RPMI7951 (cell line): Measurements from ENCODE around the gene RGS7. TPM values are rescaled to one million over a fixed set of nuclear protein-coding genes. Genes with fewer than 3 reads are reported as not detected.
"Not testable (repeated sequence)": the region's sequence is repeated elsewhere in the genome, so short reads cannot be mapped to it uniquely, and the experiment has no call there.

ENCODE experiments used
- DNase-seq: peaks from one replicate; pipeline ENCODE4 v3.0.0-alpha.2; 2012; ENCODE audit warnings: low read depth
- total RNA-seq: library from RNA; depleted of rRNA; stranded (reverse); fragments of >200 nt; shearing (Covaris generic); gene quantifications from 2 replicates; pipeline ENCODE4 v1.2.3, GENCODE V29; 2014

The RGS7 gene
- total RNA-seq, 1 experiment from 2014 or later, result not detected

DNA sequence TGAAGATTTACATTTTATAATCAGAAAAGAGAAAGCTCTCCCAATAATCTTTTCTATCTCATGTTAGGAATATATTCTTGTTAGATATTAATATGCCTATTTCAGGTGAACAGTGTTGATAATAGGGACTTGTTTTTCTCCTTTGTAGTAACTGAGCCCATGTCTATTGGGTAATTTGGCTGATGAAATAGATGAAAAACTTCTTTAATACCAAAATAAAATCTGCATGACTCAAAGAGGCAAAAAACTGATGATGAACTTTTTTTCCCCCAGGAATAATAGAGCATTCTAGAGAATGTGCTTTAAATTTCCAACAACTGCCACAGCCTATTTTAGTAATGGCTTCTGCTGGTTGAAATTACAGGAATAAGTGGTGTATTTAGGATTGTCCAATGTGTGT is 566.1 kb downstream of the RGS7 start:
- no peak for DNase-seq

GRCh38 chr1:240786880-240787279 is 570.1 kb downstream of the RGS7 start:
- no peak for DNase-seq

DNA sequence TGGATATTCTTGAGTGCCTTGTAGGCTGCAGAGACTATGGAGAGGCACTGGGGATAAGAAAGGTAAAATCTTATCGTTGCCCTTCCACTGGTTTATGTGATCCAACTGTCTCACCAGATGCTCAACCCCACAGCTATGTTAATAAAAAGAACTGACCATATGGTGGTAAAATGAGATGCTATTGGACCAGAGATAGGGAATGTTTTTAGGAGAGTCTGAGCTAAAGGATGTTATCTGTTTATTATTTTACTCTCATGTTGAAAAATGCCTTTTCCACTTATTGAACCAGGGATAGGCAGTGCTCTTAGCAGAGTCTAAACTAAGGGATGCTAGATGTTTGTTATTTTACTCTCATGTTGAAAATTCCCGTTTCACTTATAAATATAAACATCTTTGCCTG is 572.2 kb downstream of the RGS7 start:
- no peak for DNase-seq

DNA sequence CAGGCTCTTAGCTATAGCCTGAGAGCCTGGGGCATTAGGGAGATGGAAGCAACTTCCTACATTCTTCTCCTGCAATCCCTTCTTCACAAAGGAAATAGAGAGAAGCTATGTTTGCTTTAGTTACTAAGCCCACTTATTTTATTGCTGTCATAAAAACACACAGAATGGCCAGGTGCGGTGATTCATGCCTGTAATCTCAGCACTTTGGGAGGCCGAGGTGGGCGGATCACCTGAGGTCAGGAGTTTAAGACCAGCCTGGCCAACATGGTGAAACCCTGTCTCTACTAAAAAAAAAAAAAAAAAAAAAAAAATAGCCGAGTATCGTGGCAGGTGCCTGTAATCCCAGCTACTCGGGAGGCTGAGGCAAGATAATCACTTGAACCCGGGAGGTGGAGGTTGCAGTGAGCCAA is 573.3 kb downstream of the RGS7 start:
- not testable (repeated sequence) for DNase-seq

DNA sequence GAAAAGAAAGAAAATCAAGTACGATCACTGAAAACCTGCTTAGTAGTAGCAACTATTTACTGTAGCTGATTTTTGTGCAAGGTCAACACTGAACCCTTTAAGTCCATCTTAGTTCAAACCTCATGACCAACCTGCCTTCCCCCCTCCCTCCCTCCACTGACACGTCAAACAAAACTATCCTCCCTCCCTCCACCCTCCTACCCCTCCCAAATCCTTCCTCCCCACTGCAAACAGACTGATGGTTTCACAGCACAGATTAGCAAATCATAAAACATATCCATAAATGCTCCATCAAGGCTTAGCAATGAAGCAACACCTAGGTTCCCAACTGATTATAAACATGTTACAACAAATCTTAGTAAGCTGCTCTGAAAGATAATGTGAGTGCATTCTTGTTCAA is 580.8 kb downstream of the RGS7 start:
- no peak for DNase-seq

DNA sequence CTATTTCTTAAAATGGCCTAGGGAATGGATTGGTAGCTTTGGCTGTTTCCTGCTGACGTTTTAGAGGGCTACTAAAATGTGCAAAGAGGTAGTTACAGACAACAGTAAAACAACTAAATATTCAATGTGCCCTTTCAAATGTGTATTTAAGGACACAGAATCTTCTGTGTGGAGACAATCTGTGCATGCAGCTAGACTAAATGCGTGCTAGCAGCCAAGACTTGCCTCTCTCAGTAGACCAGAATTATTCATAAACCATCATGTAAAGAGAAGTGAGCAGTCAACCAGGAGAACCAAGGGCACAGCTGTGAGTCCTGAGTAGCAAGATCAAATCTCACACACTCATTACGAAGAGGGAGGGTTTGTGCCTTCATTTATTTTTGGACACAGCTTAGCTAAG is 584.9 kb downstream of the RGS7 start:
- no peak for DNase-seq

DNA sequence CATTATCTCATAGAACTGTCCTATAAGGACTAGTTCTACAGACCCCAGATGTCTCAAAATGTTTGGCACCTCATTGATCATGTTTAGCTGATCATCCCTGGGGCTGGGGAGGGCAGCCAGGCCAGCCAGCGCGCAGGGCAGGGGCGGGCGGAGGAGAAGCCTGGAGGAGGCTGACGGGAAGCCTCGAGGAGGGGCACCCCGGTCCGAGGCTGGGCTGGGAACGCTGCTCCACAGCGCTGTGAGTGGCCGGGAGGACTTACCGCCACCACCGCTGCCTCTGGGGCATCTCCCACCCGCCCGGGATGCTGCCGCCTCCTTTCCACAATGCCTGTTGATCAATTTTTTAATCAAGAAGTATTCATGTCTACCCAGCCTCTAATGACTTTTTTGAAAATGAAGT is 585.6 kb downstream of the RGS7 start:
- no peak for DNase-seq

DNA sequence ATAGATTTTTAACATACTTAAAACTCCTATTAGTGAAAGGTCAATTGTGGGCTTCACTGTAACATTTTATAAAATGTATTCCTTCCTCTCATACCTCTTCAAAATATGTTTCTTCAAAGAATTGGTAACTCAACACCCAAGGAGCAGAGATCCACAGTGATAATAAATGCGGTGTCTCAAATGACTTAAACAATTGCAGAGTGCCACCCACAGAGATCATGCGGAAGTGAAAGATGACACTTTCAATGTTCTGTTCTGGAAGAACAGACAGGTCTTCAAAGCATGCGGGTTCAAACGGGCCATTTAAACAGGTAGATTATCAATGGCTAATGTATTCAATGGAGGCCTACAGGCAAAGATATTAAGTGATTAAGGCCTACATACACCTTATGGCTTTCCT is 588.0 kb downstream of the RGS7 start:
- no peak for DNase-seq

- DNase-seq, result no peak
Measured at GRCh38 chr1:240766831-240767230, 590.2 kb downstream of the RGS7 start.

GRCh38 chr1:240765732-240766363 is 591.2 kb downstream of the RGS7 start:
- peak; percentile 17 for DNase-seq

- no peak for DNase-seq
Measured at GRCh38 chr1:240763771-240764170, 593.2 kb downstream of the RGS7 start.

DNA sequence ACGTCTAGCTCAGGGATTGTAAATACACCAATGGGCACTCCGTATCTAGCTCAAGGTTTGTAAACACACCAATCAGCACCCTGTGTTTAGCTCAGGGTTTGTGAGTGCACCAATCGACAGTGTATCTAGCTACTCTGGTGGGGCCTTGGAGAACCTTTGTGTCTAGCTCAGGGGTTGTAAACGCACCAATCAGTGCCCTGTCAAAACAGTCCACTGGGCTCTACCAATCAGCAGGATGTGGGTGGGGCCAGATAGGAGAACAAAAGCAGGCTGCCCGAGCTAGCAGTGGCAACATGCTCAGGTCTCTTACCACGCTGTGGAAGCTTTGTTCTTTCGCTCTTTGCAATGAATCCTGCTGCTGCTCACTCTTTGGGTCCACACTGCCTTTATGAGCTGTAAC is 593.9 kb downstream of the RGS7 start:
- DNase-seq, result not testable (repeated sequence)

DNA sequence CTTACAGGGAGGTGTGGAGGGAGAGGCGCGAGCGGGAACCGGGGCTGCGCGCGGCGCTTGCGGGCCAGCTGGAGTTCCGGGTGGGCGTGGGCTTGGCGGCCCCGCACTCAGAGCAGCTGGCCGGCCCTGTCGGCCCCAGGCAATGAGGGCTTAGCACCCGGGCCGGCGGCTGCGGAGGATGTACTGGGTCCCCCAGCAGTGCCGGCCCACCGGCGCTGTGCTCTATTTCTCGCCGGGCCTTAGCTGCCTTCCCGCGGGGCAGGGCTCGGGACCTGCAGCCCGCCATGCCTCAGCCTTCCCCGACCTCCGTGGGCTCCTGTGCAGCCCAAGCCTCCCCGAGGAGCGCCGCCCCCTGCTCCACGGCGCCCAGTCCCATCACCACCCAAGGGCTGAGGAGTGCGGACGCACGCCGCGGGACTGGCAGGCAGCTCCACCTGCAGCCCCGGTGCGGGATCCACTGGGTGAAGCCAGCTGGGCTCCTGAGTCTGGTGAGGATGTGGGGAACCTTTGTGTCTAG is 594.5 kb downstream of the RGS7 start:
- not testable (repeated sequence) for DNase-seq

DNA sequence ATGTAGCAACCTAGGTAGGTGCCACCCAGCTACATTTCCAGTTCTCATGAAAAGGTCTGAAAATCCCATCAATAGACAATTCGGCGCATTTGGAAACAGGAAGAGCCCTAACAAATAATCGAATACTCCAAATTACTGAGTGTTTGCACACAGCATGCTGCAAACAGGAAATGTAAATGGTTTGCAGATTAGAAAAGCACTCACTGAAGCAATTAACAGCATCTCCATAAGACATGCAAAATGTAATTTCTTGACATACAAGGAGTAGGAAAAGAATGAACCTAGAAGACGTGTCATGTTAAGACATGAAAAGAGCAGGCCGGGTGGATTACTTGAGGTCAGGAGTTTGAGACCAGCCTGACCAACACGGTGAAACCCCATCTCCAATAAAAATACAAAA is 598.2 kb downstream of the RGS7 start:
- not testable (repeated sequence) for DNase-seq

GRCh38 chr1:240758296-240758695 is 598.7 kb downstream of the RGS7 start:
- no peak for DNase-seq

- no peak for DNase-seq
Measured at GRCh38 chr1:240747907-240748306, 609.1 kb downstream of the RGS7 start.

GRCh38 chr1:240743705-240744104 is 613.3 kb downstream of the RGS7 start:
- no peak for DNase-seq

- DNase-seq, result no peak
Measured at GRCh38 chr1:240739754-240740153, 617.3 kb downstream of the RGS7 start.

GRCh38 chr1:240739139-240739538 is 617.9 kb downstream of the RGS7 start:
- peak; percentile 19 for DNase-seq

DNA sequence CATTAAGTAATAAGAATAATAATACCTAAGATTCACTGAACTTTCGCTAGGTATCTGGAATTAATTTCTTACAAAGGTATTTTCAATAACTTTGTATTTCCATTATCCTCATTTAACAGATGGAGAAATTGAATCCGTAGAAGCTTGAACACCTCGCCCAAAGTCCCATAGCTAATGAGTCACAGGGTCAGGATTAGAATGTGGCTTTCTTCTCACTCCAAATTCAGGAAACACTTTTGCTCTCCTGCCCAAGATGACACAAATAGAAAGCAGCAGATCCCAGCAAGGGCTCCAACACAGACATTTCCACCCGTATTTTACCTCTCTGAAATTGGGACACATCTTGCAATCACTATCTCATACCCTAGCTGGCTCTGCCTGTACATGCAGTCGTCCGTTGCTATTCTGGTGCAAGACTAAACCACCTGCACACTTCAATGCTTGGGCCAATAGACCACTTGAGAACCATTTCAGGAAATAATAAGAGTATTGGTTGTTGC is 619.2 kb downstream of the RGS7 start:
- no peak for DNase-seq

DNA sequence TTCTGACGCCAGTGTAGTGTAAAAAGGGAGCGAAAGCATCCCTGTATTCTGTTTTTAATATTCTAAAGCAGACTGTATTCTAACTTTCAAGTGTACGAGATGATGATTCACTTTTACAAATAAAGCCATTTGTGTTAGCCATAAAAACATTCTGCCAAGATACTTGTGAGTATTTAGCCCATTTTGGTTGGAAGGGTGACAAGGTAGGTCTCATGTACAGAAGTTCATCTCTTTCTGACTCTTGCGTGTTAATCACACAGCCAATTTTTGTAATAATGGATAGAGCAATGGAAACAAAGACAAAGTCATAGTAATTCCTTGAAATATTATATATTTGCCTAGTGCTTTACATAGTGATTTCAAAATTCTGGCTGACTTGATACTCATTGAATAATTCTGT is 619.7 kb downstream of the RGS7 start:
- no peak for DNase-seq

- not testable (repeated sequence) for DNase-seq
Measured at GRCh38 chr1:240734705-240735104, 622.3 kb downstream of the RGS7 start.

DNA sequence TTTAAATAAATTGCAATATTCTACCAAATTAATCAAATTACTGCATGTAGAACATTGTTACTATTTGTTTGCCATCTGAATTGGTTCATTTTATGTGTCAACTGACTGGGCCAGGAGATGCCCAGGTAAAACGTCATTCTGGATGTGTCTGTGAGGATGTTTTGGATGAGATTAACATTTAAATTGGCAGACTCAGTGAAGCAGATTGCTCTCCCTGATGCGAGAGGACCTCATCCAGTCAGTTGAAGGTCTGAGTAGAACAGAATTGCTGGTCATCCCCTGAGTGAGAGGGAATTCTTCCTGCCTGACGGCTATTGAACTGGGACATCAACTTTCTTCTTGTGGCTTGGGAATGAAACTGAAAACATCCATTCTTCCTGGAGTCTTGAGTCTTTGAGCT is 623.0 kb downstream of the RGS7 start:
- DNase-seq, result no peak

DNA sequence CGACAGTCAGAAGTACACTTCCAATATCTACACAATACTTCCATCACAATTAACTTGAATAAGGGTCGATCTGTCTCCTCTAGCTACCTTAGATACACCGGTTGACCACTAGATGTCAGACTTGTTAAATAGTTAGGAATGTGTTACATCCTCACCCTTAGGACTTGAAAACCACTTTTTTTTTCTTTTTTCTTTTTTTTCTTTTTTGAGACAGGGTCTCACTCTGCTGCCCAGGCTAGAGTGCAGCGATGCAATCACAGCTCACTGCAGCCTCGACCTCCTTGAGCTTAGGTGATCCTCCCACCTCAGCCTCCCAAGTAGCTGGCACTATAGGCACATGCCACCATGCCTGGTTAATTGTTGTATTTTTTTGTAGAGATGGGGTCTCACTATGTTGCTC is 624.6 kb downstream of the RGS7 start:
- peak; percentile 57 for DNase-seq
